Hepatic stellate cell (primary cell): ENCODE measurements around the gene AGBL1.
A peak's percentile ranks its signal among the peaks of the same experiment; 100 is the strongest.

Experiments used
- DNase-seq: peaks from one replicate; pipeline ENCODE4 v3.0.0; 2011; ENCODE audit warnings: low spot score

AGBL1 gene

DNA sequence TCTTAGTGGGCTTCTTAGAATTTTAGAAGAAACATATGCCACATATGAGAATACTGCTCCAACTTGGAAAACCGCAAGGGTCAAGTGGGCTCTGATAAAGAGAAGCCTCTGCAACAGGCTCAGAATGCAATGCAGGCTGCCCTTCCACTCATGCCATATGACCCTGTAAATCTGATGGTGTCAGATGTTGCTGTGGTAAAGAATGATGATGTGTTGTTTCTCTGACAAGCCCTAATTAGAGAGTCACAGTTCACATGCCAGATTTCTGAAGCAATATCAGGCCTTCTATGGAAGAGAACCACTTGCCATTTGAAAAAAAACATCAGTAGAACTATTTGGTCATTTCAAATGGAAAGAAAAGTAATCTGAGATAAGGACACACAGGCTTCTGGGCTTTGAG, 749.6 kb downstream of the AGBL1 start:
- no peak for DNase-seq

DNA sequence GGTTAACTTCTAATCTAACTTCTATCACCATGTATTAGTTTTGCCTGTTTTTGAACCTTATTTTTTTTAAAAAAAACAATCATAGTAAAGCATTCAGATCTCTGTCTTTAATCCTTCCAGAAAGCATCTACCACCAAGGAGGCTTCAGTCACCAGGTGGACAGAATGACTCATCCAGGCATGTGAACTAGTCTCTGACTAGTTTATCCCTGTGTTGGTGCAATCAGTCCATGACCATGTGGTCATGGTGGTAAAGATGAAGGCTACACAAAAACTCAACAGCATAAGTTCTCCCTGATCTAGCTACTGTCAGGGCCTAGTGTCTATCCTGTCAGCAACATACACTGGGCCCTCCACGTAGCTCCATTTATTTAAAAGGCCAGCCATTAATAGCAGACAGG, 750.6 kb downstream of the AGBL1 start:
- DNase-seq: no peak

DNA sequence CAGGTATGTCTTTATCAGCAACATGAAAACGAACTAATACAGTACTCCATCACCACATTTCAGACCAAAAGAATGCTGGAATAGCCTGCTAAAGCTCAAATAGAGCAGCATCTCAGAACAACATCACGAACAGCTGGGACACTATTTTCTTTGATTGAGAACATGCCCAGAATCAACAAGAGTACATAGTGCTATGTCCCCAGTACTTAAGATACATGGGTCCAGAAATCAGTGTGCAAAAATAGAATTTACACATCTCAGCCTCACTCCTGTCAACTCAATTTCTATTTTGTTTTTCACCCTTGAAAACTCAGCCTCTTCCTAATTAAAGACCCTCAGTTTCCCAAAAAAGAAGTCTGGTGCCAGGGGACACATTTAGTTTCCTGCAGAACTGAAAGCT, 753.9 kb downstream of the AGBL1 start:
- no peak for DNase-seq

DNA sequence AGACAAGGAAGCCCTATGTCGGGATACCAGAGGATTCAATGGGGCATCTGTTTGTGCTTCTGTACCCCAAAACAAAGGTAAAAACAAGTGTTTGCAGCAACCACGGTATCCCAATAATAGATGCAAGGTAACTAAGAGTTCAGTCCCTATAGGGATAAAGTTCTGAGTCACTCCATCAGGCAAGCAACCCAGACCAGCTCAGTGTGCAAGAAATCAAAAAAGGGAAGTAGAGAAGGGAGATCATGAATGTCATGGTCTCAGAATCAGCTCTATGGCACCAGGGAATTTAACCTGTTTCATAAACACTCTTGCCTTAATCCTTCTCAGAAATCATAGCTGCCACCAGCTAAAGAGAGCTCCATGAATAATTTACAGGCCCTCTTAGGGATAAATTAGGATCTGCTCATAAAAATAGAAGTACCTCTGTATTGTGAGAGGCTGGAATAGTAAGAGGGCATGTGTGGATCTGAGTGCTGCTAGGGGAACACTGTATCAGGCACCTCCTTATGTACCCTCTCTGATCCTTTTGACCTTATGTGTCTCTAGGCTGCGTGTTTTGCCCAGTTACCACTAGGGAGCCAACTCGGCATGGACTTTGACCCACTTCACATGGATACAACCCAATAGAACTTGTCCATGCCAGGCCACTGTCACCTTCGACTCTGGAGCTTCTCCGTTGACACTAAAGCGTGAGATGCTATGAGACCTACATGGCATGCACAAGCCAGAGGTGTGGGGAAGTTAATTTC, 754.6 kb downstream of the AGBL1 start:
- no peak for DNase-seq

DNA sequence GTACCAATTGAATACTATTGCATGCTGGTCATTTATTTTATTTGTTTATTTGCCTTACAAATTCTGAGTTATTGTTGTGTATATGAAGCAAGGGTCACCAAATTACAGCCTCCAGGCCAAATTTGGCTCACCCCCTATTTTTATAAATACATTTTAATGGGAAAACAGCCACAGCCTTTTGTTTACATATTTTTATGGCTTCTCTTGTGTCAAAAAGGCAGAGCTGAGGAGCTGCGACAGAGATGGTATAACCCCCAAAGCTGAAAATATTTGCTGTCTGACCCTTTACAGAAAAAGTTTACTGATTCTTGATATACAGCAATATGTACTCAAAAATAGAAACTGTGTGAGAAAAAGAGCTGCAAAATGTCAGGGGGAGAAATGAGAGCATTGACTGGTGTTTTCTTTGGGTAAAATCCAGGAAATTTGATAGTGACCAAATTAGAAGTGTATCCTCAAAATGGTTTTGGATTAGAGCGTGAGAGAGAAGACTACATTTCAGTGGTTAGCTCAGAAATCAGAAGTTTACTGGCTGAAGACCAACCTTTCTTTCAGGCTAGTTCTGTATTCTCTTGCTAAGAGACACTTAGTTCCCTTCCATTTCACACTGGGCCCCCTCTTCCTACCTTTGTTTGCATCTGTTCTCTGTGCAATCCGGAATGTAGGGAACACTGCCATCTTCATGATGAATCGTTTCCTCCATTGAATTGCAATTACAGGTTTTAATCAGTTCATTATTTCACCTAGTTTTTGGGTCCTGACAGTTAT, 757.8 kb downstream of the AGBL1 start:
- DNase-seq: no peak

DNA sequence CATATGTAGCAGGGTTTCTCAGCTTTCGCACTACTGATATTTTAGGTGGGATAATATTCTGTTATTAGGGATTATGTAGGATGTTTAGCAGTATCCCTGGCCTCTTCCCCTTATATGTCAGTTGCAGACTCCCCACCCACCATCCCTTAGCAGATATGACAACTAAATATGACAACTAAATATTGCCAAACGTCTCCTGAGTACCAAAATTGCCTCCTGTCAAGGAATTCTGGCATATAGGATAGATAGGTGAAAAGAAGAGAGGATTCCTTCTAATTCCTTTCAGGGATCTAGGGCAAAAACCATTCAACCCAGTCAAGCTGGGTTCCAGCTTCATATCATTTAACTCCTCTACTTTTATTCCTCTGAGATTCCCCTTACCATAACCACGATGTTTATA, 759.8 kb downstream of the AGBL1 start:
- no peak for DNase-seq

DNA sequence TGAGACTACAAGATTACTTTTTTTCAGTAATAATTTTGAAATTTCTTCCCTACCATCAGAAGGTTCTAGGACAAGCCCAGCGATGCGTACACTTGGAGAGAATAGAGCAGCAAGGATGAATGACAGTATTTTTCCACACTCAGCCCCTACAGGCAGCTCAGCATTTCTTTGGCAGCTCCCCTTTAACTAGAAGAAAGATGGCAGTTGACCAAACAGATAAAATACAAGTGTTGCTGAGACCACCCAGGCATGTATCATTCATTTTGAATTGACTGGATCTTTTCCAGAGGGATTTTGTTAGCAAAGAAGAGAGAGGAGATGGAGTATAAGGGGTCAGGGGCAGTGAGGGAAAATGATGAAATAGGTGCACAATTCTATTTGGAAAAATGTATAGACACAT, 761.3 kb downstream of the AGBL1 start:
- no peak for DNase-seq

DNA sequence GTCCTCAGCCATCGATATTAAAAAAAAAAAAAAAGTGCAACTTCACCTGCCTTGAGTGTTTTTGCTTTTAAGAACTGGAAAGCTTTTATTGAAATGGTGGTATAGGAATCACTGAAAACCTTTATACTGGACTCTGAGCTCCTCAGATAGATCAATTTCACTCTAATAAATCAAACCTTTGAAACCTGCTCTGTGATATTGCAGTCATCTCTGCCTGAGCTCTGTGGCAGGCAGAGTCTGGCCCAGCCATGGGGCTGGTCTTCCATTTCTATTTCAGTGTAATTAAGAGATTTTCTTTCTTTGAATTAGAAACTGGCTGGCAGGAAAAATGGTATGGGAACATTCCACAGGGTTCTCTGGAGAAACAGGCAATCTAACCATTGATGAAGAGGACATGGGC, 762.5 kb downstream of the AGBL1 start:
- no peak for DNase-seq

DNA sequence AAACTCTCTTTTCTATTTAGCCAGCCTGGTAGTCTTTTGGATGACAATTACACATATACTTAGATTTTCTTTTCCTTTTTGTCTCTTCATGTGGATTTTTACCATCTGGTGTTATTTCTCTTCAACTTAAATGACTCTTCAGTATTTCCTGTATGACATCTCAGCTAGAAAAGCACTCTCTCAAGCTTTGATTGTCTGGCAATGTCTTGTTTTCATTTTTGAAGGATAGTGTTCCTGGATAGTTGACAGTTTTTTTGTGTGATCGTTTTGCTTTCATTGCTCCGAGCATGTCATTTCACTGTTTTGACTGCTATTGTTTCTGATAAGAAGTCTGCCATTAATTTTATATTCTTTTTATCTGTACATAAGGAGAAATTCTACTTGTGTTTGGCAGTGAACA, 766.4 kb downstream of the AGBL1 start:
- DNase-seq: no peak

DNA sequence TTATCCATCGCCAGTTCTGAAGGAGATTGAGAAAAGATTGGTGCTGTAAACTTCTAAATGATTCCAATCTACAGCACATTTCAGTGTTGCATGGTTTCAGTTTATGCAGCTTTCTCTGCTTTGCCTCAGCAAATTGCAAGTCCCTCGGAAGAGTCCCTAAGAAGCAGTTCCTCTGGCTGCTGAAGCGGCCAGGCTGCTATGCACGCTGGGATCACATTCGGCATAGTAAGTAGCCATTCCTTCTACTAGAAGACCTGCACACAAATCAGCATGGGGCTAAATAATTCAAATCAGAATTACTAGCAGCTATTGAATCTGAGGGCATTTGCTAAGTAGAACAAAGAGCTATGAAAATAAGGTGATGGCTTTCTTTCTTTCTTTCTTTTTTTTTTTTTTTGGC, 769.5 kb downstream of the AGBL1 start:
- DNase-seq: no peak

DNA sequence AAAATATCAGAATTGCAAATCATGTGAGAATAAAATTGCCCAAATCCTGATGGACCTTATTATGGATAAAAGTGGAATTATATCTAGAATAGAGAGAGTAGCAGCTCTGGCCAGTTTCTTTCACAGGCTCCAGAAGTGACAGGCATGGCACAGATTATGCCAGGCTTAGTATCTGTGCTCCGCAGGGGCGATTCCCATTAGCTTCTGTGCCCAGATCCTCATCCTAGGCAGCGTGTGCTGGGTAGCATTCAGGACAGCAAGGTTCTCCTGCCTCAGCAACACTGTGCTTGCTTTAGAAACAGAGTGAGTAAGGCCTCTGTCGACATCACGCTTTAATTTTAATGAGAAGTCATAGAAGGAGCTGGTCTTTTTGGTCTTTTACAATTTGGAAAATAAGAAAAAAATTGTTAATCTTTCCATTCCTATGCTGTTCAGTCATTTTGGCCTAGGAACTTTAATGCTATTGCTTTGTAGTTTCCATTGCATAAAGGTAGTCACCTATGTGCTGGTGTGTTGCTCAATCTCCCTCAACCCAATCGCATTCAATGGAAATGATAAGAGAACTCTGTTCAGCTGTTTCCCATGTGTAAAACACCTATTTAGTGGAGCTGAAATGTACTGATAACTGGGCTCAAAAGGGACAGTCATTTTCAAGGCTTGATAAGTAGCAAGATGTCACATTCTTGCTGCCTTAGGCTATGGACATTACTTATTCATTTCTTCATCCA, 770.1 kb downstream of the AGBL1 start:
- no peak for DNase-seq

DNA sequence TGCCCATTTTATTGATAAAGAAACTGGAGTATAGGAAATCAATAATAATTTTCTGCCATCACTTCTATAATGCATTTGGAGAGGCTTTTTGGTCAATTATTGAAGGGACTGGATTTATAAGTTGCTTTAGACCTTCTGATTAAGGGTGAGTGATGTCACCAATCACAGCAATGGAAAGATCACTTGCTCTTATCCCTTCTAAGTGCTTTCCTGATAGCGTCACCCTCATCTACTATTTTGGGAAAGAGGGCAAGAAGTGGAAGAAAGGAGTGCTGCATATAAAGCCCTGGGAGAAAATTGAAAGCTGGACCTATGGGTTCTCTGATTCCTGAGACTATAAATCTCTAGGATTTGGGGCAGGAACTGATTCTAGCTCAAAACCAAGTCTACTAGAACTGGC, 771.3 kb downstream of the AGBL1 start:
- no peak for DNase-seq

DNA sequence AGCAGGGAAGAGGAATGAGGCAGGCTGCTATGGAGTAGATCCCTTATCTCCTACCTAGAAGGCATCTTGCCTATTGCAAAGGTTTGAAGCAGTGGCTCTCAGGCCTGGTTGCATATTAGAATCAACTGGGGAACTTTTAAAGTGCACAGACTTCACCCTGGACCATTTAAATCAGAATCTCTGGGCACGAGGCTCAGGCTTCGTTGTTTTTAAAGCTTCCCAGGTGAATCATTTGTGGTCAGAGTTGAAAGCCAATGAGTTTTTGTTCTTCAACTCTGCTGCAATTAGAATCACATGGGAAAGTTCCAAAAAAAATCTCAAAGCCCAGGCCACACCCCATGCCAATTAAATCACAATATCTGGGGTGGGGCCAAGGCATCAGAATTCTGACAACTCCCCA, 773.1 kb downstream of the AGBL1 start:
- no peak for DNase-seq

DNA sequence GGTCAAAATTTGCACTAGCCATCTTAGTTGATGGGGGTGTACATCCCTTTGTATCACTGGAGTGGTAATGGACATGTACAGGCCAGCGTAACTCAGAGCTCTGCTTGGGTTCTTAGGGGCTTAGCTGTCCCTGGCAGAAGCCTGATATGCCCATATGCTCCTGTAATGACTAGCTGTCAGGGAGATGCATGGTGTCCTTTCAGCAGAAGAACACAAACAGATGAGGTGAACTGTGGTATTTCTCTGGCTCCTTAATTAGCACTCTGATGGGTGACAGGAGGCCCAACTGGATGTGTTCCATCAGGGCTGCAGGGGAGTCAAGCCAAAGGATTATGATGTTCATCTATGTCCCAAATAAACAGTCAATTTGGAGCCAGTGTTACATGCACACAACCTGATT, 774.5 kb downstream of the AGBL1 start:
- no peak for DNase-seq

DNA sequence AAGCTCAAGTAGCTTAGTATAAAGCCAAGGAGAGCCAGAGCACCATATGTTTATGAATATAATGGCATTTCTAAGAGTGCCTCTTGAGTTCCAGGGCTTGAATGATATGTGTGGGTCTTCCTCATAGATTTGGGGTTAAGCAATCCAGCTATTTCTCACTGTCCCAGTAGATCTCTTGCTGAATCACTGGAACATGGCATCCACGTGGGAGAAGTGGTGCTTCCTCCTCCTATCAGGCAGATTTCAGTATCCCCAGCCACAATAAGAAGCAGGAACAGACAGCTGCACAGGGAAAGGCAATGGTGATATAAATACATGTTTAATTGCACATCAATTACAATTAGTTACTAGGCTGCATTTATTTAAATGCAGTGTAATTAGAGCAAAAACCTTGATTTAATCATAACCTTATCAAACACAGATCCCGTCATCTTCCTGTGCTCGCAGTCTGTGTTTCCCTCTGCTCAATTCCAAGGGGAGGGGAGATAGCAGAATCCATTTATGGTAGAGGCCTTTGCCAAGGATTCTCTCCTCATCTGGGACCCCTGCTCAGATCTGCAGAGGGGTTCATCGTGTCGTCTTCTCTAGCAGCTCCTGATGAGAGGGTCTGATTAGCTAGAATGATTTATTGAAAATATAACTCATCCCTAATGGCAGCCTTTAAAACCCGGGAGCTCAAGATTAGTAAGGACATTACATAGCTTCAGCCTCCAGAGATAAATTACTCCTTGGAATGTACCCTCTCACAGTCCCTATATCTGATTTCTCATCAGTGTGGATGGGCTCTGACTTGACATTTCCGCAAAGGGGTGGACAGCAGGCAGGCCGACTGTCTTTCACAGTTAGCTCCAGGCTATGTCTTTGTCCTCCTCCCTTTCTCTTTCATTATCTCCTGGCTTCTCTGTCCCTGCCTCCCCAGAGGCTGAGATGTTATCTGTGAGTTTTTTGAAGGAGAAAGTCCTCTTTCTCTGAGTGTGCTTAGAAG, 775.9 kb downstream of the AGBL1 start:
- DNase-seq: no peak

DNA sequence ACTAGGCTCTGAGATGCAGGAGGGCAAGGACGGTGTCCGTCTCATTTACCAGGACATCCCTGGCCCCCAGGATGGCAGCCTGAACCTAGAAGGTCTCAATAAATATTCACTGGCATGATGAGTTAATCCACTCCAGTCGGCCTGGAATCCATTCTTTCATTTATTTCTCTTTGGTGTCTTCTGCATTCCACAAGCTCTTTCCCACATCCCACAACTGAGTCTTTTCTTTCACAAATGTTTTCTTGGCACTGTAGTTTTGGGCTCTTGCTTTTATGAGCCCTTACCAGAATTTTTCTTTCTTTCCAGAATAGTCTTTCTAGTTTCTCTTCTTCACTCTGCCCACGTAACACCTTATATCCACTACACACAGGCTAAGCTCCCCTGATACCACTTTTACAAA, 778.0 kb downstream of the AGBL1 start:
- no peak for DNase-seq

DNA sequence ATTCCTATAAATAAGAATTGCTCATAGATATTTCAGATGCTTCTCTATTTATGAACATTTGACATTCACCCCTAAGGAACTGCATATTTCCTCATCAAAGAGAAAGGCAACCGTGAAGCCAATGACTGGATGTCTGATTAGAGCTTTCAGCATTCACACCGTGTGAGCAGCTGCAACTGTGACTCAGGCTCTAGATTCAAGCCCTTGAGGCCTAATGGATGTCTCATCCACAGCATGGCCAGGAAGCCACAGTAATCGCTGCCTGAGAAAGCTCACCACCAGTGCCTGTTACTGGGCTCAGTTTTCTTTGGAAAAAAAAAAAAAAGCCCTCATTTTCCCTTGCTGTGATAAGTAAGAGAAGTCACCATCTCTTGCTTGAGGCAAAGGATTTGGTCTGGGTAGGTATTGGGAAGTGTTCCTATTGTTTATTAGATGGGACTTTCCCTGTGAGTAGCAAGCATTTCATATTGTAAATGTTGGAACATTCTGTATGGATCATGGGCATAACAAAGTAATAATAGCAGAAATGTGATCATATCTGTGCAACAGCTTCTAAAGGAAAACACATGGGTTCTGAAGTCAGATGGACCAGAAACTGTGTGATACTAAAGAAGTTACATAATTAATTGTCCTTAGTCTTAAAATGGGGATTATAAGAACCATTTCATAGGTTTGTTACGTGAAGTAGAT, 783.7 kb downstream of the AGBL1 start:
- DNase-seq: peak; percentile 48

DNA sequence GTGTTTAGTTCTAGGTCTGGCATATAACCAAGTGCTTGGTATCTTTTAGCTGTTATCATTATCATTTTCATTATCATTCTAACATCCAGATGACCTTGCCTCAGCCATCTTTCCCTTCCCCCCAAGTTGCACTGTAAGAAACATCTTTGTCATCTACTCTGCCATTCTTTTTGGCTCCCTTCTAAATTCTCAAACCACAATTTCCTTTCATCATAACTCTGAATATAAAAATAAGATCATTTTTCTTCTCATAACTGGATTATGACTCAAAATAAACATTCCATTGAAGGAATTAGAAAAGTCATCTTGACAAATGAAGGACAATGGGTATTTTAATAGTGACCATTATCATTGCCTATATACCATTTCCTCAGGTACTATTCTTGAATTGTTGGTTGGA, 786.2 kb downstream of the AGBL1 start:
- DNase-seq: peak; percentile 9

DNA sequence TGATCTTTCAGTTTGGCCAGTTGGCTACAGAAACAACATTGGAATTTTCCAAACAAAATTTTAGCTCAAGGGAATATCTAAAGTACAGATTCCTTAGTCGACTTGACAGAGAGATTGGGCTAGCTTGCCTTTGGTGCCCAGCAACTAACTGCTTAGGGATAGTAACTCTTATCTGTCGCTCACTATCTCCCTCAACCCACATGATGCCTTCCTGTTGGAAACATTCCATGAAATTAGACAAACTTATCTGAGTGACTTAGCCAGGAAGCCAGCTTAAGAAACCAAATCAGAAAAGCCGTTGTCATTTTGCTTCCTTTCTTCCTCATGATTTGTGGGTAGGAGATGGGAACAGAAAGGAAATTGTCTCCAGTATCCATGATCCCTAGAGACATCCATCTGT, 791.2 kb downstream of the AGBL1 start:
- DNase-seq: no peak

DNA sequence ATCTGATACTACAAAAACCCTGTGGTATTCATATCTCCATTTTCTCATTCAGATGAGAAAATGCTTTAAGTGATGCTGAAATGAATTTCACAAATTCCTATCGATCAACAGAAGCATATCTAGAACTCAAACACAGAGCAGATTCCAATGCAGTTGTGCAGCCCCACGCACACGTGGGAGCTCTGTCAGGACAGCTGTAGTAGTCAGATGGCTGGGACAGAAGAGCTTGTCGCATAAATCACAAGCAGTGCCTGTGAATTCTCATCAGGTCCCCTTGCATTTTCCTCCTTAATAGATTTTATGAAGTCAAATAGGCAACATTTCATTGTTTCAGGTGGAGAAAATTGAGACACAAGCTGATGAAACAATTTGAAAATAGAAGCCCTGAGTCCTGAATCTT, 792.3 kb downstream of the AGBL1 start:
- no peak for DNase-seq

DNA sequence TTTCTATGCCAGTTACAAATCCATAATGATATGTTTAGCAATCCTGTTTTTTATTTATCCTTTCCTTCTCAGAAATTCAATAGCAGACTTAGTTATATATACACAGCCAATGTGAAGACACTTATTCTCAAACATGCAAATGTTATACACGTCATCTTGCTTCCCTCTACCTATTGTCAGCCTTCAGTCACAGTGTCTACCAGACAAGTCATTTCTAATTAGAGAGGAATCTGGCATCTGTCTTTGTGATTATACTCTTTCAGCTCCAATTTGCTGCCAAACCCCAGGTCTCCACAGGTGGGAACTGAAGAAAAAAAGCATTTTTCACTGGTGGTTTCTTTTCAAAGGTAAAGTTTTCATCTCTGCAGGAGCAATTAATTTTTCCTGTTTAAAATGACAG, 793.1 kb downstream of the AGBL1 start:
- DNase-seq: no peak
